GM10266 (cell line): ENCODE measurements around the gene LAMA5.

Source experiments
- DNase-seq: peaks from one replicate; pipeline ENCODE4 v3.0.0; 2012; ENCODE audit errors: extremely low spot score
- TF ChIP-seq, protein P1 (sequence below): IDR thresholded peaks from 2 replicates; pipeline ENCODE4 v1.5.1; 2012; ENCODE audit warnings: mild to moderate bottlenecking, low read depth; ENCODE audit not compliant: control insufficient read depth, insufficient read depth; ENCODE audit errors: missing control alignments

The LAMA5 gene

DNA sequence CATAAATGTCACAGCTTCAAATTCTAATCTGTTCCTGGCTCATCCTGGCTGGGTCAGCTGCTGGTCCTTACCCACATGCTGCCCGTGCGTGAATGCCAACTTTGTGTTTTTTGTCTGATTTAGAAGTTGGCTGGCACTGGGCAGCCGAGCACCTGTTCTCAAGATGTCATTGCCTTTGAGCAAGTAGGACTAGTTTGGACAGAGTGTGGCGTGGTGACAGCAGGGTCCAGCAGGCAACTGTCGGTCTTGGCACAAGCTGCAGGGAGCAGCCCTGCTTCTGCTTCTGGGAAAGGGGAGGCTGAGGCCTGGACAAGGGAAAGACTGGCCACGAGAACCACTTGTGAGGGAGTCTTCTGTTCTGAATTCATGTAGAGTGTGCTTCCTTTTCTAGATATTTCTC lies 90.7 kb downstream of the LAMA5 start:
- DNase-seq, result no peak
- TF ChIP-seq, protein P1, sequence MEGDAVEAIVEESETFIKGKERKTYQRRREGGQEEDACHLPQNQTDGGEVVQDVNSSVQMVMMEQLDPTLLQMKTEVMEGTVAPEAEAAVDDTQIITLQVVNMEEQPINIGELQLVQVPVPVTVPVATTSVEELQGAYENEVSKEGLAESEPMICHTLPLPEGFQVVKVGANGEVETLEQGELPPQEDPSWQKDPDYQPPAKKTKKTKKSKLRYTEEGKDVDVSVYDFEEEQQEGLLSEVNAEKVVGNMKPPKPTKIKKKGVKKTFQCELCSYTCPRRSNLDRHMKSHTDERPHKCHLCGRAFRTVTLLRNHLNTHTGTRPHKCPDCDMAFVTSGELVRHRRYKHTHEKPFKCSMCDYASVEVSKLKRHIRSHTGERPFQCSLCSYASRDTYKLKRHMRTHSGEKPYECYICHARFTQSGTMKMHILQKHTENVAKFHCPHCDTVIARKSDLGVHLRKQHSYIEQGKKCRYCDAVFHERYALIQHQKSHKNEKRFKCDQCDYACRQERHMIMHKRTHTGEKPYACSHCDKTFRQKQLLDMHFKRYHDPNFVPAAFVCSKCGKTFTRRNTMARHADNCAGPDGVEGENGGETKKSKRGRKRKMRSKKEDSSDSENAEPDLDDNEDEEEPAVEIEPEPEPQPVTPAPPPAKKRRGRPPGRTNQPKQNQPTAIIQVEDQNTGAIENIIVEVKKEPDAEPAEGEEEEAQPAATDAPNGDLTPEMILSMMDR, result no peak

DNA sequence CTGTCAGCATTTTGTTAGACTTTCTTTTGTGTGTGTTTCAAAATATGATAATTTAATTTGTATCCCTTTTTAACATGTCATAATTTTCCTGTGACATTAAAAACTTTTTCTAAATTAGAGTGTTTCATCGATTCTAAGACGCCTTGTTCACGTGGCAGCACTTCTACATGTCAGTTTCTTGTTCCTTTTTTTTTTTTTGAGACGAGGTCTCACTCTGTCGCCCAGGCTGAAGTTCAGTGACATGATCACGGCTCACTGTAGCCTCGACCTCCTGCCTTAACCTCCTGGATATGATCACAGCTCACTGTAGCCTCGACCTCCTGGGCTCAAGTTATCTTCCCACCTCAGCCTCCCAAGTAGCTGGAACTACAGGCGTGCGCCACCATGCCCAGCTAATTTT lies 91.9 kb downstream of the LAMA5 start:
- TF ChIP-seq, protein P1, result no peak
- DNase-seq, result no peak

DNA sequence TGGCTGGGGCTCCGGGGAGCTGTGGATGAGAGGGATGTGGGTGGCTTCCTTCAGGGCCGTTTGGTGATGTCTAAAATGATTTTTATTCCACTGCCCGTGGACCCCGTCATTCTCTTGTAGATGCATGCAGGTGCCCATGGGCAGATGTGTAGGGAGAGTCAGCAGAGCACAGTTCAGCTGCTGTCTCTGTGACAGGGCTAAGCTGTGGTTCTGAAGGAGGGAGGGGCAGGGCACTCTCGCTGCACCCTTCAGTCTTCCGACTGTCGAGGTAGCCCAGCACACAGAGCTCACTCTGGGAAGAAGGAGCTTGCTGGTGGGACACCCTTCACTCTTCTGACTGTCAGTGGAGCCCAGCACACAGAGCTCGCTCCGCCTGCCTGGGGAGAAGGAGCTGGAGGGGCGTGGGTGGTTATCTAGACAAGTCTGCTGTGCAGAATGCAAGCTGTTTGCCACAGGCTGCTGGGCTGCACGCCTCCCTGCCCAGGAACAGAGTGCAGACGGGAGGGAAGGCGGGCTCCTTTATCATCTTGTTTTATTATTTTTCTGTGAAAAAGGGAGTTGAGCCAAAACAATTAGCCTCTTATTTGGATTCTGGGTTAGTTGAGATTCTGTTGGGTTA lies 92.7 kb downstream of the LAMA5 start:
- TF ChIP-seq, protein P1, result no peak
- no peak for DNase-seq

DNA sequence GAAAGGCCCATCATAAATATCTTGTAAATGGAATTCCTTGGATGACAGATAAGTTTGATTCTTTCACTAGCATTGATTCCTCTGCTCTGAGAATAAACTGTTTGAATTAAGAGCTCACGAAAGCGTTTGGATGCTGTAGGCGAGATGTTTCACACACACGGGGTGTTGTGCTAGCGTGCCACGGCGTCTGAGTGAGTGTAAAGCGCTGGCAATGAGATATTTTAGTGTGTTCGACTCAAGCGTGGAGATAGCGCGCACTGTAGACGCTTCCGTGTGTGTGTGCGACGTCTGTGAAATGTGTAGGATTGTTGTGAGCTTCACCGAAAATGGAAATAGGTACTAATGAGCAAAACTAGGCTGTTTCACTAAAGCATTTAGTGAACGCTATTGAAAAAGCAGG lies 93.7 kb downstream of the LAMA5 start:
- TF ChIP-seq, protein P1, result no peak
- DNase-seq, result no peak

DNA sequence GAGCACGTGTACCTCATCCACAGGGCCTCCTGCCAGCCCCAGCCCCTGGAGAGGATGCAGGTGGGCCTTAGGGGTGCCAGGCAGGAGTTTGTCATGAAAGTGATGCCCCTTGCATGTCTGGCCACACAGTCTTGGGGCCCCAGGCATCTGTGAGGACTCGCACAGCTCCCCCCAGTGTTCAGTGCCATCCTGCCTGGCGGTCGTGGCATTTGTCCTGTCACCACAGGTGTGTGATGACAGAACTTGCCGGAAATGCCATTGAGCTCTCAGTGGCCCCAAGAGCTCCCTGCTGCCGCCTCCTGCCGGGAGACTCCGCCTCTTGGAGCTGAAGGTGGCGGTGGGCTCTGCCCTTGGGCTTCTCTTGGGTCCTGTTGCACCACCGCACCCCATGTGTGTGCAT lies 94.9 kb downstream of the LAMA5 start:
- DNase-seq, result no peak

DNA sequence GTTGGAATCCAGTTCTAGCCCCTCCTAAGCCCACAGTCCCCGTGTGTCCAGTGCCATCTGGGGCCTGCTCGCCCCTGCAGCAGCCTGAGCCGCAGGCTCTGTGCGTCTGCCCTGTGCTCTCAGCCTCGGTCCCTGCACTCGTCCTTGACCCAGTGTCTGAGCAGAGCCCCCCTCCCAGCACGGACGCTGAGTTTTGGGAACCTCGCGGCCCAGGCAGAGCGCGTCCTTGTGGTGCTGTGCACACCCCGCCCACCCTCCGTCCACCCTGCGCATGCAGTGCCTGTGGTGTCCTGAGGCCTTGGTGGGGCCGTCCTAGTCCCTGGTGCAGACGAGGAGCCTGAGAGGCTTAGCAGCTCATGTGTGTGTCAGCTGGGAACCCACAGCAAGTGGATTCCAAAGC lies 97.2 kb downstream of the LAMA5 start:
- no peak for DNase-seq
- TF ChIP-seq, protein P1, result no peak

More for the DNA sequence above, 94.9 kb downstream of the LAMA5 start:
- TF ChIP-seq, protein P1, result peak; percentile 7

DNA sequence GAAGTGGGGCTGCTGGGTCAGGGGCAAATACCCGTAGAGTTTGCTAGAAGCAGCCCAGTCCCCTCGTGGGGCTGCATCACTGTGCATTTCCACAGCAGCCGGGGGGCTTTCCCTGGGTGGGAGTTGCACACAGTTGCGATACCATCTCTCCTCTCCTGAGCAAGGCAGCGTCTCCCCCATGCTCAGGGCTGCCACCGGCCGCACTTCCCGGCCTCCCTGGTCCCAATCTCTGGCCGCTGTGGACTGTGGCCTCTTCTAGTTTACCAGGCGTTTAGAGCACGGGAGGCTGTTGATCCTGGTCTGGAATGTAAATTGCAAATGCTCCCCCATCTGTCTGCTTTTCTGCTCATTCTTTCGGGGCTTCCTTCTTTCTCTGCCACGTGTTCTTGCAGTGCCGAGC lies 97.7 kb downstream of the LAMA5 start:
- TF ChIP-seq, protein P1, result no peak
- DNase-seq, result no peak
